Omental fat pad (tissue), 4 donors: ENCODE results near the gene HMCN1. TPM values are rescaled to one million over a fixed set of nuclear protein-coding genes. Genes with fewer than 3 reads are reported as not detected.
"Not testable (repeated sequence)": the region's sequence is repeated elsewhere in the genome, so short reads cannot be mapped to it uniquely, and the experiment has no call there.

Experiments
- ATAC-seq: fragments of 150-250 bp; one replicate; pipeline ENCODE4 v1.9.1; 2016; ENCODE audit warnings: mild to moderate bottlenecking, moderate library complexity; ENCODE audit not compliant: low FRiP score
- DNase-seq: peaks from one replicate; pipeline ENCODE4 v3.0.0-alpha.2; 2019; ENCODE audit warnings: low spot score
- CTCF ChIP-seq, 3 donors: fragments of 450-650 bp; IDR thresholded peaks; one replicate each; pipeline ENCODE4 v1.5.1; 2016 to 2017; ENCODE audit warnings: antibody characterized with exemption in 3 of 3, mild to moderate bottlenecking in 3 of 3, moderate library complexity in 2 of 3
- total RNA-seq, 4 donors: library from RNA; depleted of rRNA; stranded (reverse); fragments of >200 nt; gene quantifications; one replicate each; pipeline ENCODE4 v1.1.0, GENCODE V29; 2016

Gene HMCN1
- total RNA-seq, 4 donors from 2014 or later, result 5.2 to 45.9 (median 12.7) TPM

- no peak for ATAC-seq
- no peak for TF ChIP-seq CTCF (IDR thresholded peaks at IDR 0.05)
Measured at GRCh38 chr1:185871627-185872150, 137.5 kb downstream of the HMCN1 start.

GRCh38 chr1:185874246-185874645 is 140.1 kb downstream of the HMCN1 start:
- TF ChIP-seq CTCF (IDR thresholded peaks at IDR 0.05), result no peak
- no peak for DNase-seq
- ATAC-seq, result no peak

More at GRCh38 chr1:185871627-185872150, 137.5 kb downstream of the HMCN1 start:
- DNase-seq, result no peak

- DNase-seq (no peak), ATAC-seq (no peak)
- no peak for TF ChIP-seq CTCF (IDR thresholded peaks at IDR 0.05)
Measured at GRCh38 chr1:185880330-185880729, 146.1 kb downstream of the HMCN1 start.

GRCh38 chr1:185880779-185881333 is 146.7 kb downstream of the HMCN1 start:
- ATAC-seq (no peak), DNase-seq (no peak)

GRCh38 chr1:185886046-185886445 is 151.9 kb downstream of the HMCN1 start:
- ATAC-seq, result no peak
- no peak for DNase-seq
- no peak for TF ChIP-seq CTCF (IDR thresholded peaks at IDR 0.05)

More at GRCh38 chr1:185880779-185881333, 146.7 kb downstream of the HMCN1 start:
- no peak for TF ChIP-seq CTCF (IDR thresholded peaks at IDR 0.05)

- DNase-seq, result no peak
- ATAC-seq, result no peak
- no peak for TF ChIP-seq CTCF (IDR thresholded peaks at IDR 0.05)
Measured at GRCh38 chr1:185886671-185887070, 152.5 kb downstream of the HMCN1 start.

- ATAC-seq, DNase-seq: not testable (repeated sequence)
Measured at GRCh38 chr1:185892831-185893403, 158.7 kb downstream of the HMCN1 start.
